Measurements from ENCODE around the gene PKP4. TPM values are rescaled to one million over a fixed set of nuclear protein-coding genes. Genes with fewer than 3 reads are reported as not detected.

Gene PKP4
- total RNA-seq, 2 experiments from 2014 or later, result 33.7 to 38.7 TPM

GRCh38 chr2:158497486-158497885, 40.7 kb downstream of the PKP4 start:
- H3K4me1 Mint-ChIP-seq (ENCODE audit: low read depth), result peaks cover 1% of the 10 kb centered on the region
- no peak overlapping the region for H3K27ac Mint-ChIP-seq
- no peak overlapping the region for H3K4me3 Mint-ChIP-seq
- H3K9me3 Mint-ChIP-seq, result no peaks in the 10 kb centered on the region
- CTCF ChIA-PET, result no interaction called here
- POLR2A ChIA-PET, result no interaction called here
- peaks cover 5% of the 10 kb centered on the region for H3K36me3 Mint-ChIP-seq (ENCODE audit: low read depth)
- DNase-seq, result no peak
- intact Hi-C loops (cut with micrococcal nuclease), result no loop called here
- H3K27me3 Mint-ChIP-seq, result no peaks in the 10 kb centered on the region
- no peak for TF ChIP-seq CTCF (IDR thresholded peaks at IDR 0.05)
- ATAC-seq, result no peak

- no peak overlapping the region for H3K27ac Mint-ChIP-seq
- no peaks in the 10 kb centered on the region for H3K27me3 Mint-ChIP-seq
- DNase-seq (no peak), ATAC-seq (no peak)
- no peak overlapping the region for H3K4me3 Mint-ChIP-seq
- CTCF ChIA-PET, result no interaction called here
- H3K9me3 Mint-ChIP-seq, result no peaks in the 10 kb centered on the region
- POLR2A ChIA-PET, result no interaction called here
- peaks cover 5% of the 10 kb centered on the region for H3K36me3 Mint-ChIP-seq (ENCODE audit: low read depth)
- H3K4me1 Mint-ChIP-seq (ENCODE audit: low read depth), result peaks cover 1% of the 10 kb centered on the region
- TF ChIP-seq CTCF (IDR thresholded peaks at IDR 0.05), result no peak
- intact Hi-C loops (cut with micrococcal nuclease), result no loop called here
Measured at GRCh38 chr2:158498043-158498748, 41.4 kb downstream of the PKP4 start.

GRCh38 chr2:158498749-158499136, 42.0 kb downstream of the PKP4 start:
- peaks cover 5% of the 10 kb centered on the region for H3K36me3 Mint-ChIP-seq (ENCODE audit: low read depth)
- ATAC-seq, result no peak
- intact Hi-C loops (cut with micrococcal nuclease), result no loop called here
- H3K27ac Mint-ChIP-seq, result no peak overlapping the region
- H3K4me1 Mint-ChIP-seq (ENCODE audit: low read depth), result peaks cover 1% of the 10 kb centered on the region
- no peak overlapping the region for H3K4me3 Mint-ChIP-seq
- H3K9me3 Mint-ChIP-seq, result no peaks in the 10 kb centered on the region
- ChIA-PET CTCF (no interaction called here), POLR2A (no interaction called here)
- TF ChIP-seq CTCF (IDR thresholded peaks at IDR 0.05), result no peak
- no peak for DNase-seq
- H3K27me3 Mint-ChIP-seq, result no peaks in the 10 kb centered on the region

GRCh38 chr2:158499383-158499782, 42.6 kb downstream of the PKP4 start:
- peaks cover 1% of the 10 kb centered on the region for H3K4me1 Mint-ChIP-seq (ENCODE audit: low read depth)
- no peak overlapping the region for H3K27ac Mint-ChIP-seq
- CTCF ChIA-PET, result no interaction called here
- ATAC-seq (no peak), DNase-seq (no peak)
- H3K27me3 Mint-ChIP-seq, result no peaks in the 10 kb centered on the region
- peaks cover 5% of the 10 kb centered on the region for H3K36me3 Mint-ChIP-seq (ENCODE audit: low read depth)
- POLR2A ChIA-PET, result no interaction called here
- no peak for TF ChIP-seq CTCF (IDR thresholded peaks at IDR 0.05)
- no peaks in the 10 kb centered on the region for H3K9me3 Mint-ChIP-seq
- H3K4me3 Mint-ChIP-seq, result no peak overlapping the region
- intact Hi-C loops (cut with micrococcal nuclease), result no loop called here

- no peak for TF ChIP-seq CTCF (IDR thresholded peaks at IDR 0.05)
- Mint-ChIP-seq H3K4me1 (ENCODE audit: low read depth) (peaks cover 1% of the 10 kb centered on the region), H3K9me3 (no peaks in the 10 kb centered on the region), H3K27ac (no peak overlapping the region), H3K4me3 (no peak overlapping the region), H3K27me3 (no peaks in the 10 kb centered on the region), H3K36me3 (ENCODE audit: low read depth) (peaks cover 5% of the 10 kb centered on the region)
- ChIA-PET POLR2A (no interaction called here), CTCF (no interaction called here)
- ATAC-seq (no peak), DNase-seq (no peak)
- intact Hi-C loops (cut with micrococcal nuclease), result no loop called here
Measured at GRCh38 chr2:158500333-158500732, 43.6 kb downstream of the PKP4 start.

Measured in activated CD8-positive, alpha-beta T cell treated with anti-CD3 and anti-CD28 coated beads for 36 hours (primary cell).